DOHH2 (cell line): Measurements from ENCODE around the gene ZCCHC13.
"Not testable (repeated sequence)": the region's sequence is repeated elsewhere in the genome, so short reads cannot be mapped to it uniquely, and the experiment has no call there.

Experiments used
- H3F3A ChIP-seq: fragments of 200-600 bp; sonication (generic), shearing (Covaris generic); 2 replicates; pipeline ENCODE4 v1.6.0; 2016; ENCODE audit warnings: antibody characterized with exemption, mild to moderate bottlenecking; ENCODE audit not compliant: control insufficient read depth, insufficient read depth
- H3K27ac ChIP-seq: fragments of 200-600 bp; sonication (generic); 2 replicates; pipeline ENCODE4 v1.5.1; 2014; ENCODE audit warnings: low read depth, mild to moderate bottlenecking, low read length, moderate library complexity
- H3K27me3 ChIP-seq: fragments of 200-600 bp; sonication (generic); 2 replicates; pipeline ENCODE4 v1.6.1; 2014; ENCODE audit warnings: mild to moderate bottlenecking, low read length, mixed read lengths; ENCODE audit not compliant: control insufficient read depth
- H3K36me3 ChIP-seq: fragments of 200-600 bp; sonication (generic); 2 replicates; pipeline ENCODE4 v1.6.1; 2014; ENCODE audit warnings: mild to moderate bottlenecking, low read length, moderate library complexity, mixed read lengths; ENCODE audit not compliant: control insufficient read depth
- H3K4me1 ChIP-seq: fragments of 200-600 bp; sonication (generic); 2 replicates; pipeline ENCODE4 v1.6.1; 2014; ENCODE audit warnings: mild to moderate bottlenecking, low read length, mixed read lengths; ENCODE audit not compliant: control insufficient read depth
- H3K4me2 ChIP-seq: fragments of 200-600 bp; sonication (generic); 2 replicates; pipeline ENCODE4 v1.6.0; 2014; ENCODE audit warnings: mild to moderate bottlenecking, low read length, moderate library complexity
- H3K4me3 ChIP-seq: fragments of 200-600 bp; sonication (generic); 2 replicates; pipeline ENCODE4 v1.5.1; 2014; ENCODE audit warnings: mild to moderate bottlenecking, low read length, mixed read lengths
- H3K79me2 ChIP-seq: fragments of 200-600 bp; sonication (generic); 2 replicates; pipeline ENCODE4 v1.6.1; 2014; ENCODE audit warnings: mild to moderate bottlenecking, low read length, mixed read lengths; ENCODE audit not compliant: control insufficient read depth
- H3K9me2 ChIP-seq: fragments of 200-600 bp; sonication (generic); replicated peaks from 2 replicates; pipeline ENCODE4 v1.6.1; 2014; ENCODE audit warnings: mild to moderate bottlenecking, low read length, mixed read lengths; ENCODE audit not compliant: control insufficient read depth
- H3K9me3 ChIP-seq: fragments of 200-600 bp; sonication (generic); 2 replicates; pipeline ENCODE4 v1.6.1; 2014; ENCODE audit warnings: antibody characterized with exemption, low read length, mixed read lengths; ENCODE audit not compliant: control insufficient read depth, insufficient read depth
- H4K20me1 ChIP-seq: fragments of 200-600 bp; sonication (generic); 2 replicates; pipeline ENCODE4 v1.6.0; 2014; ENCODE audit warnings: low read depth, mild to moderate bottlenecking, antibody characterized with exemption, low read length, moderate library complexity; ENCODE audit not compliant: control insufficient read depth, insufficient read depth
- EZH2phosphoT487 ChIP-seq: fragments of 200-600 bp; sonication (generic); IDR thresholded peaks from 2 replicates; pipeline ENCODE4 v1.6.1; 2017; ENCODE audit warnings: borderline replicate concordance, mild to moderate bottlenecking, antibody characterized with exemption, low read length, moderate library complexity, mixed read lengths
- TF ChIP-seq, protein P1 (sequence below): fragments of 200-600 bp; sonication (generic); IDR thresholded peaks from one replicate; pipeline ENCODE4 v1.5.1; 2014; ENCODE audit warnings: antibody characterized with exemption, mild to moderate bottlenecking, low read depth, low read length; ENCODE audit not compliant: poor library complexity, severe bottlenecking

ZCCHC13 gene

DNA sequence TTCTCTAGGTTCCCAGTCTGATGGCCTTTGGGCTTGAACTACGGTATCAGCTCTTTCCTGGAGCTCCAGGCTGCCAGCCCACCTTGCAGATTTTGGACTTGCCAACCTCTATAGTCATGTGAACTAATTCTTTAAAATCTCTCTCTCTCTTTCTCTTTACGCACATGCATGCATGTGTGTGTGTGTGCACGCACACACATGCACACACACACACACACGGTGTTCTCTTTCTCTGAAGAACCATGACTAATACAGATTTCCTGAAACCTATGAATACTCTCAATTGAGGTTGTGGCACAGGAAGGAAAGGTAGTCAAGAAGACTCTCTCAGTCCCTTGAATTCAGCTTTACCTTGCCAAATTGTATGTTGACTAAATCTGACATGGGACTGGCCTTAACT, 6.2 kb upstream of the ZCCHC13 start:
- TF ChIP-seq EZH2phosphoT487 = no peak
- TF ChIP-seq, protein P1, sequence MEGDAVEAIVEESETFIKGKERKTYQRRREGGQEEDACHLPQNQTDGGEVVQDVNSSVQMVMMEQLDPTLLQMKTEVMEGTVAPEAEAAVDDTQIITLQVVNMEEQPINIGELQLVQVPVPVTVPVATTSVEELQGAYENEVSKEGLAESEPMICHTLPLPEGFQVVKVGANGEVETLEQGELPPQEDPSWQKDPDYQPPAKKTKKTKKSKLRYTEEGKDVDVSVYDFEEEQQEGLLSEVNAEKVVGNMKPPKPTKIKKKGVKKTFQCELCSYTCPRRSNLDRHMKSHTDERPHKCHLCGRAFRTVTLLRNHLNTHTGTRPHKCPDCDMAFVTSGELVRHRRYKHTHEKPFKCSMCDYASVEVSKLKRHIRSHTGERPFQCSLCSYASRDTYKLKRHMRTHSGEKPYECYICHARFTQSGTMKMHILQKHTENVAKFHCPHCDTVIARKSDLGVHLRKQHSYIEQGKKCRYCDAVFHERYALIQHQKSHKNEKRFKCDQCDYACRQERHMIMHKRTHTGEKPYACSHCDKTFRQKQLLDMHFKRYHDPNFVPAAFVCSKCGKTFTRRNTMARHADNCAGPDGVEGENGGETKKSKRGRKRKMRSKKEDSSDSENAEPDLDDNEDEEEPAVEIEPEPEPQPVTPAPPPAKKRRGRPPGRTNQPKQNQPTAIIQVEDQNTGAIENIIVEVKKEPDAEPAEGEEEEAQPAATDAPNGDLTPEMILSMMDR = no peak
- H3K9me2 ChIP-seq = no peaks in the 10 kb centered on the region
- H3K9me3 ChIP-seq = no peaks in the 10 kb centered on the region
- H3K36me3 ChIP-seq = no peaks in the 10 kb centered on the region
- H3K27ac ChIP-seq = no peak overlapping the region
- no peaks in the 10 kb centered on the region for H3F3A ChIP-seq
- no peak overlapping the region for H3K4me2 ChIP-seq
- no peaks in the 10 kb centered on the region for H3K27me3 ChIP-seq
- no peaks in the 10 kb centered on the region for H4K20me1 ChIP-seq
- H3K4me3 ChIP-seq = no peak overlapping the region
- H3K79me2 ChIP-seq = no peaks in the 10 kb centered on the region
- no peaks in the 10 kb centered on the region for H3K4me1 ChIP-seq

DNA sequence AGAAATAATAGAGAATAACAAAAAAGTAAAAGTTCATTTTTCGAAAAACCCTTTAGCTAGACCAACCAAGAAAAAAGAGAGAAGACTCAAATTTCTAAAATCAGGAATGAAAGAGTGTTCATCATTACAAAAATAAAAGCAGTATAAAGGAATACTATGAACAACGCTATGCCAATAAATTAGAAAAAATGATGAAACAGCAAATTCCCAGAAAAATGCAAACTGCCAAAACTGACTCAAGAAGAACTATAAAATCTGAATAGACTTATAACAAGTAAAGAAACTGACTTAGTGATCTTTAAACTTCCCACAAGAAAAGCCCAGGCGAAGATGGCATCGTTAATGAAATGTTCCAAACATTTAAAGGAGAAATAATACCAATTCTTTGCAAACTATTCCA, 3.1 kb upstream of the ZCCHC13 start:
- Histone ChIP-seq H4K20me1 (no peaks in the 10 kb centered on the region), H3F3A (no peaks in the 10 kb centered on the region), H3K9me3 (no peaks in the 10 kb centered on the region), H3K36me3 (no peaks in the 10 kb centered on the region), H3K79me2 (no peaks in the 10 kb centered on the region), H3K9me2 (no peaks in the 10 kb centered on the region), H3K4me1 (no peaks in the 10 kb centered on the region), H3K27me3 (no peaks in the 10 kb centered on the region), H3K4me2 (no peak overlapping the region), H3K27ac (no peak overlapping the region), H3K4me3 (no peak overlapping the region)
- TF ChIP-seq, protein P1 = no peak
- no peak for TF ChIP-seq EZH2phosphoT487

DNA sequence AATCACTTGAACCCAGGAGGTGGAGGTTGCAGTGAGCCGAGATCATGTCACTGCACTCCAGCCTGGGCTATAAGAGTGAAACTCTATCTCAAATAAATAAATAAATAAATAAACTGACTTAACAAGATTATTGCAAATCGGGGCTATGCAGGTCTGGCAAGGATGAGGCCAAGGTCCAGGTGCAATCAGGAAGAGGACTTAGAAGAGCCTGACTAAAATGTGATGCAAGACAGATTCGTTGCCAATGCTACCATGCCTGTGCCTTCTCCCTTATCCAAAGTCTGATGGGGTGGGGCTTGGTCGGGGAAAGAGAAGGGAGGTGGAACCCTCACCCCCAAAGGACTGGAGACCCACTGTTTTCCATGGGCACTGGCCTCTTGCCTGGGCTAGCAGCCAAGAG, 14.7 kb downstream of the ZCCHC13 start:
- no peak for TF ChIP-seq EZH2phosphoT487
- TF ChIP-seq, protein P1 = no peak
- no peak overlapping the region for H3K4me2 ChIP-seq
- no peaks in the 10 kb centered on the region for H3K4me1 ChIP-seq
- H3F3A ChIP-seq = no peaks in the 10 kb centered on the region
- no peaks in the 10 kb centered on the region for H3K79me2 ChIP-seq
- H3K27me3 ChIP-seq = no peaks in the 10 kb centered on the region
- H3K9me2 ChIP-seq = no peaks in the 10 kb centered on the region
- H3K4me3 ChIP-seq = no peak overlapping the region
- H4K20me1 ChIP-seq = no peaks in the 10 kb centered on the region
- no peaks in the 10 kb centered on the region for H3K9me3 ChIP-seq
- H3K36me3 ChIP-seq = no peaks in the 10 kb centered on the region
- no peak overlapping the region for H3K27ac ChIP-seq

DNA sequence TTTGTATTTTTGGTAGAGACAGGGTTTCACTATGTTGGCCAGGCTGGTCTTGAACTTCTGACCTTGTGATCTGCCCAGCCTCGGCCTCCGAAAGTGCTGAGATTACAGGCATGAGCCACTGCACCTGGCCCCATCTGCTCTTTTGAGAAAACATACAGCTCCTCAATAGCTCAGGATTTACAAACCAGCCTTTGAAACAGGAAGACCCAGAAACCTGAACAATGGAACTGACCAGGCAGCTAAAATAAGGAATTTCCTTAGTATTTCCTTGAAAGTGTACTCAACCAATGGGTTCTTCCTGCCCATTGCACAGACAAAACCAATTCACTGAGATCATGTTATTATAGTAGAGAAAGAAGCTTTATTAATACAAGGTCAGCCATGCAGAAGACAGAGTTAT, 15.3 kb downstream of the ZCCHC13 start:
- H3K27ac ChIP-seq, H3F3A ChIP-seq, H3K4me1 ChIP-seq, H3K4me2 ChIP-seq, H3K36me3 ChIP-seq, H3K27me3 ChIP-seq, H4K20me1 ChIP-seq, H3K9me3 ChIP-seq, H3K9me2 ChIP-seq, H3K4me3 ChIP-seq, H3K79me2 ChIP-seq: not testable (repeated sequence)
